Stimulated activated CD4-positive, alpha-beta T cell treated with anti-CD3 and anti-CD28 coated beads, TNF-alpha, amount 100 ng/mL, for 24 hours (primary cell): ENCODE results near the gene HSH2D.

Experiments used
- DNase-seq, 3 experiments: peaks; one replicate each; pipeline ENCODE4 v3.0.0-alpha.2; 2020; ENCODE audit warnings: low read depth in 3 of 3

HSH2D gene

GRCh38 chr19:16193466-16193865 lies 50.0 kb downstream of the HSH2D start:
- no peak for DNase-seq

DNA sequence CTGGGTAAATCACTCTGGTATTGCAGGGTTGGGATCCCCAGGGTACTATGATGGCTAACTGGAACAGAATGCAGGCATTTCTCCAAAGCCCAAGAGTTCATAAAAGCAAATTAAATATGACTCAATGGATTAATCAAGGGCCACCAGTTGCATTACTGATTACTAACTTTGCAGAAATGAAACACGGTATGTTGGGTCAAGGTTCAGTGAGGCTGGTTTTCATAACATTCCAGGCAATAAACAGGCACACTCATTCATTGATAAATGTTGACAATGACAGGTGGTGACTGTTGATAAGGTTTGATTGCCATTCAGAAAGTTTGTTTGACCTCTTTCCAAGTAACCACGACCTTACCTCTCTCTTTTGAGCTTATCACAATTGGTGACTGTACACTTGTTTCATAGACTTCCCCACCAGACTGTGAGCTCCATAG lies 53.7 kb downstream of the HSH2D start:
- no peak for DNase-seq

DNA sequence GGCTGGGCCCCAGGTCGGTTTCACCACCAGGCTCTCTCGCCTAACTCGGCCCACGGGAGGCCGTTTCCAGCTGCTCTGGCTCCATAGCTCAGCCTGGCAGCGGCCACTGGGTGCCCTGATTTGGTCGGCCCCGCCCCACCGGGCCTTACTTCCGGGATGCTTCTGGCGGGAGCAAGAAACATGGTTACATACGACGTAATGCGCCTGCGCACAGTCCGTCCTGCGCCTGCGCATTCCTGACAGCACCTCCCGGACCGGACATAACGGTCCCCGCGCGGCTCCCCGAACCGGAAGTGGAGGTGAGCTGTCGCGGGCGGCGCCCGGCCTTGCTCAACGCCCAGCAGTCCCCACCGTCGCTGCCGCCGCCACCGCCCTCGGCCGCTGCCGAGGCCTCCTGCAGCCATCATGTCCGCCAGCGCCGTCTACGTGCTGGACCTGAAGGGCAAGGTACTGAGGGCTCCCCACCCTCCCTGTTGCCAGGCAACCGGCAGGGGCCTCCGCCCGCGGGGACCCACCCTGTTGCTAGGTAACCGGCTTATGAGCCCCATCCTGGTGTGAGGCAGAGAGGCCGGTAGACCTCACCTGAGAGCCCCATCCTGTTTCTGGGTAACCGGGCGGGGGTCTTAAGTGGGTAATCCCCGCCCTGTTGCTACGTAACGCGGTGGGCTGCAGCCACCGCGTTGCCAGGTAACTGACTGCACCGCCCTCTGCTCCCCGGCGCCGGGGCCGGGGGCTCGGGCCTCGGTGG lies 54.3 kb downstream of the HSH2D start, which contains the start of gene AP1M1:
Gene AP1M1, plus strand, starts transcription at position 290 of the 748 bp plus-strand sequence. Its CDS starts 116 bp downstream, at position 406.
- peak; percentile 96 to 99 (median 98) for DNase-seq

DNA sequence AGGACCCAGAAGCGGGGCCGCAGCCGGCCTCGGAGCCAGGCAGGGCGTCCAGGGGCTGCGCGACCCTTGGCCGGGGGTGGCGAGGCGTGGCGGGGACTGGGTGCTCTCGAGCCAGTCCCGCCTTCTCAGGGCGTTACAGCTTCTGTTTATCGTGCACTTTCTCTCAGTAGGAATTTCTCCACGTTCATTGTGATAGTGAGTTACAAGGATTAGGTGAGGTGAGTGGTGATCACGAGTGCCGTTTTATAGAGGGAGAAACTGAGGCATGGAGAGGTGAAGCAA lies 54.8 kb downstream of the HSH2D start:
- DNase-seq, result no peak

DNA sequence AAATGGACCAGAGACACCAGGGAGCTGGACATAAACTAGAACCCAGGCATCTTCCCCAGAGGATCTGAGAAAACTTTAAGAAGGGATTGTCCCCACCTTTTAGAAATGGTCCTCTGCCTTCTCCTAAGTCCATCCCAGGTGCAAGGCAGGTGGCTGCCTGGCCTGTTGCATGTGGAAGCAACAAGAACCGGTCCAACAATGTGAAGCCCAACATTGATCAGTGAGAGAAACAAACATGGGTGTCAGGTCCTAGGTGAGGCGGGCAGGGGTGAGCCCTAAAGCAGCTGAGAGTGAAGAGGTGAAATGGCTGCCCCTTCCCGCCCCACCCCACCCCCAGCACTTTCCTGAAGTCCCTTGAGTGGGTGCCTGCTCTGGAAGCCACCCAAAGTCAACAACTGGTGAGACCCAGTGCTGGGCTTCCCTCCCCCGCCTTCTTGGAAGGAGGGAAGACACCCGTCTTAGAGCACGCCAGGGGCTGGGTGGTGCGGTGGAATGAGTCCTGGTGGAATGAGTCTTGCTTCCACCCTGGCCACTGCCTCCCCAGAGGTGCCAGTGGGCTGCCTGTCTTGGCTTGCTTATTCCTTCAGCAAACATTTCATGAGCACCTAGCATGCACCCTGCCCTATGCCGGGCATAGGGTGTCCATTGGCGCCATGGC lies 55.9 kb downstream of the HSH2D start:
- no peak for DNase-seq

- no peak for DNase-seq
Measured at GRCh38 chr19:16200038-16201010, 56.8 kb downstream of the HSH2D start.

DNA sequence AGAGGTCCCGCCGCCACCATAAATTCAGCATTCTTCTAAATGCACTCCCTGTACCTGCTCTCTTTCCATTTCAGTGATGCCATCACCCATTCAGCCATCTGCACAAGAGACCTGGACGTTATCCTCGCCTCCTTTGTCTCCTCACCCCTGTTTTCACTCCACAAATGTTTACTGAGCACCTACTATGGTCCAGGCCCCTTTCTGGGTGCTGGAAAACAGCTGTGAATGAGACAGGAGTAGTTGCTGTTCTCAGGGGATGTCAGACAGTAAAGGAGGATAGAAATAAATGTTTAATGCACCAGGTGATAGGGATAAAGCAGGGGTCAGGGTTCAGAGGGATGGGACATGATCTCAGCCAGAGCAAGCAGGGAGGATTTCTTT lies 57.5 kb downstream of the HSH2D start:
- no peak for DNase-seq

- no peak for DNase-seq
Measured at GRCh38 chr19:16202320-16203255, 59.1 kb downstream of the HSH2D start.

- DNase-seq, result no peak
Measured at GRCh38 chr19:16203256-16204004, 59.9 kb downstream of the HSH2D start.

- DNase-seq, result no peak
Measured at GRCh38 chr19:16204005-16204294, 60.5 kb downstream of the HSH2D start.

DNA sequence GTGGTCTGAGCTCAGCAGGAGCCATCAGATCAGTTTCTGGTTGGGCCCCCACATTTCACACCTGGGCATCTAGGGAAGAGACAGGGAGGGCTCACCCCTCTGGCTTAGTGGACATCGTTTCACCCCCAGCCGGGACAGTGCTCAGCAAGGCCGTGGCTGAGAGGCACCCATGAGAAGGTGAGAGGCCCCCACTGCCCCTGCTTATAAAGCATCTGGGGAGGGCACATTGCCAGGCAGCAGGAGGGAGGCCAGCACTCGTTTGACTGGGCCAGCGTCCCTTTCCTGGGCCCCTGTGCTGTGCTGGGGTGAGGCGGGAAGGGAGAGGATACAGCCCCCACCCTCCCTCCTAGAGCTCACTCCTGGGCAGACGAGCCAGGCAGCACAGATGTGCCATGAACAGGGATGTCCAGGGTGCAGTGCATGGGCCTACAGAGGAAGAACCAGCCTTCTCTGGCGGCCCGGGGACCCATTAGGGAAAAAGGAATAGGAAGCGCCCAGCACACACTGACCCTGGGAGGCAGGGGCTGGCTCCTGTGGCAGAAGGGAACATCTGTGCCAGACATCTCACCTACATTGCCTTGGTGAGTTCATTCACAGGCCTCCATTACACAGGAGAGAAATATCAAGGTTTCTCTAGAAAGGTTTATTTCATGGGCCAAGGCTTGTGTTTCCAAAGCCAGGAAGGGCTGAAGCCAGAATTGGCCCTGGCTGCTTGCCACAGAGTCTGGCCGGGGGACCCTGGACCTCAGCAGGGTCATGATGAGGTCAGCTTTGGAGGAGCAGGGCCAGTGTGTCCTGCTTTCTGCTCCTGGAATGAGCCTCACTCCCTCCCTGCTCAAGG lies 61.9 kb downstream of the HSH2D start:
- DNase-seq, result no peak

DNA sequence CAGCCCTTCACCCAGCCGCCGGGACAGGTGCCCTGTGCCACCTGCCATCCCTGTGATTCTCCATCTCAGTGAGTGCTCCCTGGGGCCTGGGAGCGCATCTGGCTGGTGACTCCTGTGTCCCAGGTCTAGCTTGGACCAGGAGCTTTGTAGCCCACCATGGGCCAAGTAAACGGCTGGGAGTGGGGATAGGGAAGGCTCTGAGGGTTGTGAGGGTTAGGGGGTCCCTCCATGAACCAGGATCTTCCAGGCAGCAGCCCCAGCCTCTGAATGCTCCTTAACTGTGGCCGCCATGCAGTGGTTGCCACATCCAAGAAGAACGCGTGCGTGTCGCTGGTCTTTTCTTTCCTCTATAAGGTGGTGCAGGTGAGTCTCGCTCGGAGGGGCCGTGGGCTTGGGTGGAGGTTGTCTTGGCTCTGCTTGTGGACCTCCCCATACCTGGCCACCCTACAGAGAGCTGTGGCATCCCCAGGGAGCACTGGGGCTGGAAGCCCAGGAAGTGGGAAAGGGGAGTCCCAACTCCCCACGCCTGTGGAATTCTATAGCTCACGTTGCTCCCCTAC lies 62.6 kb downstream of the HSH2D start:
- DNase-seq, result no peak

GRCh38 chr19:16206637-16207036 lies 63.2 kb downstream of the HSH2D start:
- no peak for DNase-seq

GRCh38 chr19:16207063-16207462 lies 63.6 kb downstream of the HSH2D start:
- DNase-seq, result no peak

DNA sequence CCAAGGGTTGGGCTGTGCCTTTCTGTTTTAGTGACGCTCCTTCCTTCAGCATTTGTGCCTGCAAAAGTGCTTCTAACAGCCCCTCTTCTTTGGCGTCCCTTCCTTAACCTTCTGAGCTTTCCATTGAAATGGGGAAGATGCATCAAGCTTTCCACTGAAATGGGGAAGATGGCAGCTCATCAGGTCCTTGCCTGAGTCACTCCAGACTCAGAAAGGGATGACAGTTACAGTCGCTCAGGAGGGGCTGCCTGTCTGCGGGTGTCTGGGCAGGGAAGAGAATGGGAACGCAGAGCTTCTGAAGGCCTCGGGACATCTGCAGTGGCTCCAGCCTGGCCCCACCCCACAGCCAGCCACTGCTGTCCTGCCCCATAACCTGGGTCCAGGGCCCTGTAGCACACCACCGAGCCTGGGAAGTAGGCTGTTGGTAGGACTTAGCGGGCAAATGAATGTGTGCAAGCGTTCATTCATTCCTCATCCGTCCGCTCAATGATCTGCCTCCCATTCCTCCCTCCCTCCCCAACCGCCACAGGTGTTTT lies 64.1 kb downstream of the HSH2D start:
- DNase-seq, result no peak
